Adrenal gland (tissue), 12 donors: ENCODE data around the gene MRPL28. TPM values are rescaled to one million over a fixed set of nuclear protein-coding genes. Genes with fewer than 3 reads are reported as not detected.

ENCODE experiments used
- DNase-seq, 7 donors: peaks; one replicate each; pipeline ENCODE4 v3.0.0-alpha.2; 2019 to 2020
- H3K27ac ChIP-seq, 5 donors: fragments of 200-600 bp; sonication (generic) in 4 of 5; 1 replicate in 3 of 5; 2 replicates in 2 of 5; pipeline versions ENCODE4 v1.5.1 to v1.8.0; 2016 to 2020; ENCODE audit warnings: mild to moderate bottlenecking in 1 of 5
- H3K27me3 ChIP-seq: fragments of 200-600 bp; 2 replicates; pipeline ENCODE4 v1.8.0; 2021
- H3K36me3 ChIP-seq, 2 donors: fragments of 200-600 bp; replicated peaks in 1 of 2; 1 replicate in 1 of 2; 2 replicates in 1 of 2; pipeline versions ENCODE4 v1.5.1 to v1.8.0; 2018 to 2022
- H3K4me1 ChIP-seq, 2 donors: fragments of 200-600 bp; replicated peaks in 1 of 2; 1 replicate in 1 of 2; 2 replicates in 1 of 2; pipeline versions ENCODE4 v1.5.1 to v1.8.0; 2018 to 2021
- H3K4me3 ChIP-seq, 4 donors: fragments of 200-600 bp; sonication (generic) in 3 of 4; one replicate each; pipeline ENCODE4 v1.5.1; 2016 to 2018
- H3K9me3 ChIP-seq, 3 donors: fragments of 200-600 bp; sonication (generic) in 1 of 3; replicated peaks in 1 of 3; 1 replicate in 2 of 3; 2 replicates in 1 of 3; pipeline versions ENCODE4 v1.5.1 to v1.8.0; 2016 to 2021
- CTCF ChIP-seq, 6 experiments: fragments of 450-650 bp in 4 of 6; fragments of 200-600 bp in 2 of 6; sonication (generic) in 1 of 6; IDR thresholded peaks; 1 replicate in 5 of 6; 2 replicates in 1 of 6; pipeline versions ENCODE4 v1.5.1 to v1.8.0; 2016 to 2021; ENCODE audit warnings: antibody characterized with exemption in 6 of 6, mild to moderate bottlenecking in 2 of 6, moderate library complexity in 1 of 6
- POLR2A ChIP-seq, 2 donors: fragments of 450-650 bp; IDR thresholded peaks; one replicate each; pipeline ENCODE4 v1.6.1; 2017; ENCODE audit warnings: antibody characterized with exemption in 2 of 2, mild to moderate bottlenecking in 2 of 2, moderate library complexity in 1 of 2
- WGBS, 4 donors: extraction: QIAGEN DNeasy Blood & Tissue Kit in 2 of 4; methylation state at CpG; one replicate each; pipeline versions ENCODE4 v1.1.5 to v1.1.7; 2013 to 2017; 5-methylcytosine and 5-hydroxymethylcytosine counted together
- intact Hi-C, 2 donors: fragments of 100-400 bp; cut with DNase I; formaldehyde crosslinking; loops; one replicate each; pipeline versions ENCODE4 v1.14.1 to v1.15.0; 2022 to 2023
- polyA plus RNA-seq, 3 donors: library from polyadenylated mRNA; stranded (reverse); fragments of 200-250 nt in 2 of 3; fragments of 350-450 nt in 1 of 3; fragmentation: Illumina TruSeq in 1 of 3; extraction: RNeasy Lipid Tissue Mini Kit (QIAGEN cat#74804) in 1 of 3; gene quantifications; one replicate each; pipeline ENCODE4 v1.2.3, GENCODE V29; 2013 to 2014
- total RNA-seq, 9 donors: library from RNA; depleted of rRNA in 4 of 9; stranded (reverse); fragments of >200 nt in 4 of 9; fragments of 120-200 nt in 1 of 9; fragmentation: NEBNext Ultra II Directional in 1 of 9; extraction: Animal tissue kit (Norgen Biotek cat#: 25700) in 1 of 9; gene quantifications; one replicate each; pipeline versions ENCODE4 v1.1.0 to v1.2.4, GENCODE V29; 2013 to 2023
- donor health status: healthy with polysubstance abuse.
- donor health status: Bipolar disorder and iron deficiency.
- donor health status: DM: yes; HTN: yes; CAD: no.
- donor health status: DM: no; HTN: no; CAD: no.
- donor health status: DM: no; HTN: no; CAD: no.
- donor health status: DM: yes; HTN: yes; CAD: no.

MRPL28 gene
- total and polyA plus RNA-seq, 12 donors, result 42.9 to 155 (median 81.4) TPM

- peaks cover 0 to 68% of the 10 kb centered on the region in 2 donors for H3K36me3 ChIP-seq
- H3K4me1 ChIP-seq, result peaks cover 6 to 13% of the 10 kb centered on the region in 2 donors
- 86 to 95% (median 88%) methylated on average over 16 to 31 of the region's 31 CpGs for WGBS, 4 donors
- no peak overlapping the region for H3K4me3 ChIP-seq
- no peaks in the 10 kb centered on the region for H3K27me3 ChIP-seq
- no peaks in the 10 kb centered on the region for H3K9me3 ChIP-seq
- intact Hi-C loops, result no loop called here
- no peak for TF ChIP-seq CTCF (IDR thresholded peaks at IDR 0.05)
- no peak for TF ChIP-seq POLR2A (IDR thresholded peaks at IDR 0.05)
- H3K27ac ChIP-seq, result peak overlapping the region in 1 of 5 donors; percentile 57
- peak in 1 of 7 donors; percentile 85 for DNase-seq
Observed at GRCh38 chr16:371515-372301, 1.4 kb upstream of the MRPL28 start.

GRCh38 chr16:370979-371514, 709 bp upstream of the MRPL28 start:
- intact Hi-C loops, result no loop called here
- Histone ChIP-seq H3K9me3 (no peaks in the 10 kb centered on the region), H3K4me1 (peaks cover 6 to 13% of the 10 kb centered on the region in 2 donors), H3K36me3 (peaks cover 0 to 66% of the 10 kb centered on the region in 2 donors), H3K27ac (peak overlapping the region; percentile 3 to 61 (median 48)), H3K4me3 (peak overlapping the region in 1 of 4 donors; percentile 58), H3K27me3 (no peaks in the 10 kb centered on the region)
- TF ChIP-seq CTCF (IDR thresholded peaks at IDR 0.05) (no peak), POLR2A (IDR thresholded peaks at IDR 0.05) (no peak)
- peak in 1 of 7 donors; percentile 36 for DNase-seq
- 51 to 62% (median 53%) methylated on average over 4 to 10 of the region's 10 CpGs for WGBS, 4 donors

- intact Hi-C loops, result no loop called here
- Histone ChIP-seq H3K36me3 (peaks cover 0 to 57% of the 10 kb centered on the region in 2 donors), H3K27me3 (no peaks in the 10 kb centered on the region), H3K9me3 (no peaks in the 10 kb centered on the region), H3K4me3 (peak overlapping the region in 2 of 4 donors; percentile 9 to 58), H3K4me1 (peaks cover 6 to 13% of the 10 kb centered on the region in 2 donors), H3K27ac (peak overlapping the region in 1 of 5 donors; percentile 61)
- DNase-seq, result peak in 1 of 7 donors; percentile 26
- 17 to 30% (median 24%) methylated on average over 23 to 44 of the region's 44 CpGs for WGBS, 4 donors
- TF ChIP-seq CTCF (IDR thresholded peaks at IDR 0.05) (no peak), POLR2A (IDR thresholded peaks at IDR 0.05) (no peak)
Observed at GRCh38 chr16:369866-370436, 387 bp downstream of the MRPL28 start.

- 81 to 88% (median 85%) methylated on average over 13 to 20 of the region's 20 CpGs for WGBS, 4 donors
Observed at GRCh38 chr16:369275-369865, 968 bp downstream of the MRPL28 start.

More at GRCh38 chr16:369275-369865, 968 bp downstream of the MRPL28 start:
- peak overlapping the region in 1 of 4 donors; percentile 58 for H3K4me3 ChIP-seq
- no peaks in the 10 kb centered on the region for H3K27me3 ChIP-seq
- intact Hi-C loops, result no loop called here
- no peak for DNase-seq
- H3K9me3 ChIP-seq, result no peaks in the 10 kb centered on the region
- no peak overlapping the region for H3K27ac ChIP-seq
- H3K36me3 ChIP-seq, result peaks cover 0 to 51% of the 10 kb centered on the region in 2 donors
- H3K4me1 ChIP-seq, result peaks cover 6 to 13% of the 10 kb centered on the region in 2 donors
- TF ChIP-seq POLR2A (IDR thresholded peaks at IDR 0.05), result no peak
- TF ChIP-seq CTCF (IDR thresholded peaks at IDR 0.05), result no peak
